Inflammatory macrophage treated with lipopolysaccharide for 4 hours (primary cell): ENCODE measurements around the gene KCNIP4.

Experiments
- DNase-seq: peaks from one replicate; pipeline ENCODE4 v3.0.0-alpha.2; 2020

The KCNIP4 gene

GRCh38 chr4:20890761-20891160 is 1057.8 kb downstream of the KCNIP4 start:
- DNase-seq, result no peak

GRCh38 chr4:20889901-20890300 is 1058.7 kb downstream of the KCNIP4 start:
- DNase-seq, result no peak

- DNase-seq, result no peak
Measured at GRCh38 chr4:20883677-20884076, 1064.9 kb downstream of the KCNIP4 start.

- no peak for DNase-seq
Measured at GRCh38 chr4:20883231-20883630, 1065.3 kb downstream of the KCNIP4 start.

GRCh38 chr4:20882500-20882899 is 1066.1 kb downstream of the KCNIP4 start:
- no peak for DNase-seq

GRCh38 chr4:20881658-20882057 is 1066.9 kb downstream of the KCNIP4 start:
- no peak for DNase-seq

- DNase-seq, result no peak
Measured at GRCh38 chr4:20878806-20879205, 1069.8 kb downstream of the KCNIP4 start.

- no peak for DNase-seq
Measured at GRCh38 chr4:20870436-20870835, 1078.1 kb downstream of the KCNIP4 start.

GRCh38 chr4:20868108-20868507 is 1080.5 kb downstream of the KCNIP4 start:
- no peak for DNase-seq

GRCh38 chr4:20860878-20861277 is 1087.7 kb downstream of the KCNIP4 start:
- DNase-seq, result no peak

- DNase-seq, result no peak
Measured at GRCh38 chr4:20859097-20859781, 1089.3 kb downstream of the KCNIP4 start.

- no peak for DNase-seq
Measured at GRCh38 chr4:20857081-20857480, 1091.5 kb downstream of the KCNIP4 start.

- no peak for DNase-seq
Measured at GRCh38 chr4:20847124-20847747, 1101.3 kb downstream of the KCNIP4 start.

- DNase-seq, result no peak
Measured at GRCh38 chr4:20844311-20844710, 1104.3 kb downstream of the KCNIP4 start.

- DNase-seq, result no peak
Measured at GRCh38 chr4:20840648-20841190, 1107.9 kb downstream of the KCNIP4 start.

GRCh38 chr4:20839957-20840356 is 1108.6 kb downstream of the KCNIP4 start:
- no peak for DNase-seq

GRCh38 chr4:20838476-20838875 is 1110.1 kb downstream of the KCNIP4 start:
- no peak for DNase-seq

GRCh38 chr4:20832826-20833225 is 1115.7 kb downstream of the KCNIP4 start:
- DNase-seq, result no peak

- DNase-seq, result no peak
Measured at GRCh38 chr4:20831746-20832145, 1116.8 kb downstream of the KCNIP4 start.

- DNase-seq, result no peak
Measured at GRCh38 chr4:20829617-20830357, 1118.8 kb downstream of the KCNIP4 start.

GRCh38 chr4:20825505-20825904 is 1123.1 kb downstream of the KCNIP4 start:
- no peak for DNase-seq

GRCh38 chr4:20816287-20816686 is 1132.3 kb downstream of the KCNIP4 start:
- DNase-seq, result no peak

- DNase-seq, result no peak
Measured at GRCh38 chr4:20813700-20814099, 1134.9 kb downstream of the KCNIP4 start.

GRCh38 chr4:20809812-20810211 is 1138.8 kb downstream of the KCNIP4 start:
- DNase-seq, result no peak
